Measurements from ENCODE around the gene CPN1. TPM values are rescaled to one million over a fixed set of nuclear protein-coding genes. Genes with fewer than 3 reads are reported as not detected.
"Not testable (repeated sequence)": the region's sequence is repeated elsewhere in the genome, so short reads cannot be mapped to it uniquely, and the experiment has no call there.

CPN1 gene
- polyA plus RNA-seq, 6 donors from 2014 or later: not detected

GRCh38 chr10:100036850-100037249, 44.8 kb downstream of the CPN1 start:
- Mint-ChIP-seq H3K27me3 (peaks cover 5 to 15% (median 10%) of the 10 kb centered on the region in 3 donors), H3K4me1 (peaks cover 0 to 5% (median 0%) of the 10 kb centered on the region in 3 donors), H3K27ac (peak overlapping the region in 1 of 6 donors; percentile 52), H3K9me3 (peaks cover 0 to 4% (median 0%) of the 10 kb centered on the region in 7 donors), H3K4me3 (no peak overlapping the region), H3K36me3 (no peaks in the 10 kb centered on the region)
- DNase-seq: no peak
- ATAC-seq (ENCODE audit: low read depth in 2 of 2): no peak

- Mint-ChIP-seq H3K27me3 (peaks cover 5 to 15% (median 8%) of the 10 kb centered on the region in 3 donors), H3K4me1 (peaks cover 0 to 4% (median 0%) of the 10 kb centered on the region in 3 donors), H3K36me3 (no peaks in the 10 kb centered on the region), H3K9me3 (peaks cover 0 to 5% (median 0%) of the 10 kb centered on the region in 7 donors), H3K27ac (no peak overlapping the region), H3K4me3 (no peak overlapping the region)
- DNase-seq (no peak), ATAC-seq (ENCODE audit: low read depth in 2 of 2) (no peak)
These were observed 47.8 kb downstream of the CPN1 start for GRCh38 chr10:100033766-100034418.

- ATAC-seq (ENCODE audit: low read depth in 2 of 2): no peak
These were observed 54.3 kb downstream of the CPN1 start for GRCh38 chr10:100027416-100027815.

GRCh38 chr10:100025576-100025975, 56.1 kb downstream of the CPN1 start:
- peaks cover under 1 to 10% (median 3%) of the 10 kb centered on the region in 3 donors for H3K4me1 Mint-ChIP-seq
- no peak overlapping the region for H3K4me3 Mint-ChIP-seq
- peaks cover 0 to 9% of the 10 kb centered on the region in 2 donors for H3K36me3 Mint-ChIP-seq
- DNase-seq (no peak), ATAC-seq (ENCODE audit: low read depth in 2 of 2) (no peak)
- peaks cover 3 to 25% (median 10%) of the 10 kb centered on the region in 7 donors for H3K9me3 Mint-ChIP-seq
- peak overlapping the region in 1 of 6 donors; percentile 2 for H3K27ac Mint-ChIP-seq
- peaks cover 0 to 4% (median 0%) of the 10 kb centered on the region in 3 donors for H3K27me3 Mint-ChIP-seq

More at GRCh38 chr10:100027416-100027815, 54.3 kb downstream of the CPN1 start:
- Mint-ChIP-seq H3K27ac (no peak overlapping the region), H3K4me1 (no peaks in the 10 kb centered on the region), H3K27me3 (peaks cover 0 to 4% (median 0%) of the 10 kb centered on the region in 3 donors), H3K4me3 (no peak overlapping the region), H3K36me3 (peaks cover 0 to 9% of the 10 kb centered on the region in 2 donors), H3K9me3 (peaks cover 3 to 25% (median 10%) of the 10 kb centered on the region in 7 donors)
- no peak for DNase-seq

- H3K36me3 Mint-ChIP-seq: peaks cover 0 to 9% of the 10 kb centered on the region in 2 donors
- DNase-seq (no peak), ATAC-seq (ENCODE audit: low read depth in 2 of 2) (no peak)
- peaks cover 8 to 17% (median 11%) of the 10 kb centered on the region in 3 donors for H3K4me1 Mint-ChIP-seq
- H3K4me3 Mint-ChIP-seq: no peak overlapping the region
- H3K9me3 Mint-ChIP-seq: peaks cover 3 to 25% (median 10%) of the 10 kb centered on the region in 7 donors
- peaks cover 0 to 4% (median 0%) of the 10 kb centered on the region in 3 donors for H3K27me3 Mint-ChIP-seq
- H3K27ac Mint-ChIP-seq: peak overlapping the region in 2 of 6 donors; percentile 39 to 47
These were observed 56.9 kb downstream of the CPN1 start for GRCh38 chr10:100024748-100025147.

GRCh38 chr10:100022403-100022802, 59.3 kb downstream of the CPN1 start:
- H3K27me3 Mint-ChIP-seq: no peaks in the 10 kb centered on the region
- ATAC-seq (ENCODE audit: low read depth in 2 of 2): no peak
- no peaks in the 10 kb centered on the region for H3K36me3 Mint-ChIP-seq
- H3K4me3 Mint-ChIP-seq: no peak overlapping the region
- no peak for DNase-seq
- peaks cover 8 to 19% (median 12%) of the 10 kb centered on the region in 3 donors for H3K4me1 Mint-ChIP-seq
- H3K27ac Mint-ChIP-seq: no peak overlapping the region
- H3K9me3 Mint-ChIP-seq: peaks cover 0 to 14% (median 0%) of the 10 kb centered on the region in 7 donors

- Mint-ChIP-seq H3K4me1 (peaks cover 8 to 19% (median 12%) of the 10 kb centered on the region in 3 donors), H3K36me3 (no peaks in the 10 kb centered on the region), H3K4me3 (peak overlapping the region in 2 of 8 donors; percentile 6 to 65), H3K9me3 (peaks cover 0 to 6% (median 0%) of the 10 kb centered on the region in 7 donors), H3K27me3 (no peaks in the 10 kb centered on the region), H3K27ac (peak overlapping the region in 1 of 6 donors; percentile 59)
- ATAC-seq (ENCODE audit: low read depth in 2 of 2) (peak in 1 of 2 donors; percentile 22), DNase-seq (no peak)
These were observed 60.3 kb downstream of the CPN1 start for GRCh38 chr10:100021322-100021721.

GRCh38 chr10:100020886-100021253, 60.8 kb downstream of the CPN1 start:
- Mint-ChIP-seq H3K9me3 (peaks cover 0 to 3% (median 0%) of the 10 kb centered on the region in 7 donors), H3K4me3 (no peak overlapping the region), H3K36me3 (no peaks in the 10 kb centered on the region), H3K27me3 (no peaks in the 10 kb centered on the region), H3K27ac (peak overlapping the region in 1 of 6 donors; percentile 75), H3K4me1 (peaks cover 8 to 19% (median 12%) of the 10 kb centered on the region in 3 donors)
- DNase-seq: no peak
- ATAC-seq (ENCODE audit: low read depth in 2 of 2): no peak

GRCh38 chr10:100020142-100020885, 61.4 kb downstream of the CPN1 start:
- peaks cover 13 to 24% (median 18%) of the 10 kb centered on the region in 3 donors for H3K4me1 Mint-ChIP-seq
- ATAC-seq (ENCODE audit: low read depth in 2 of 2) (peak; percentile 83 to 87), DNase-seq (peak; percentile 40)
- H3K27me3 Mint-ChIP-seq: no peaks in the 10 kb centered on the region
- H3K9me3 Mint-ChIP-seq: peaks cover 0 to 4% (median 0%) of the 10 kb centered on the region in 7 donors
- peak overlapping the region in 5 of 6 donors; percentile 1 to 81 (median 35) for H3K27ac Mint-ChIP-seq
- no peaks in the 10 kb centered on the region for H3K36me3 Mint-ChIP-seq
- H3K4me3 Mint-ChIP-seq: peak overlapping the region in 1 of 8 donors; percentile 2

GRCh38 chr10:100019787-100020141, 61.9 kb downstream of the CPN1 start:
- no peak for DNase-seq
- Mint-ChIP-seq H3K9me3 (peaks cover 0 to 4% (median 0%) of the 10 kb centered on the region in 7 donors), H3K4me1 (peaks cover 16 to 30% (median 23%) of the 10 kb centered on the region in 3 donors), H3K4me3 (peak overlapping the region in 1 of 8 donors; percentile 2), H3K27me3 (no peaks in the 10 kb centered on the region), H3K36me3 (no peaks in the 10 kb centered on the region), H3K27ac (peak overlapping the region in 1 of 6 donors; percentile 45)
- ATAC-seq (ENCODE audit: low read depth in 2 of 2): no peak

GRCh38 chr10:100014071-100014762, 67.5 kb downstream of the CPN1 start:
- no peaks in the 10 kb centered on the region for H3K36me3 Mint-ChIP-seq
- peak overlapping the region; percentile 88 to 96 (median 94) for H3K27ac Mint-ChIP-seq
- H3K4me1 Mint-ChIP-seq: peaks cover 38 to 44% (median 42%) of the 10 kb centered on the region in 3 donors
- peak; percentile 73 for DNase-seq
- peaks cover 0 to 4% (median 0%) of the 10 kb centered on the region in 7 donors for H3K9me3 Mint-ChIP-seq
- ATAC-seq (ENCODE audit: low read depth in 2 of 2): peak; percentile 50 to 62
- H3K27me3 Mint-ChIP-seq: no peaks in the 10 kb centered on the region
- H3K4me3 Mint-ChIP-seq: peak overlapping the region; percentile 62 to 85 (median 68)

GRCh38 chr10:100013621-100014020, 68.0 kb downstream of the CPN1 start:
- Mint-ChIP-seq H3K27me3 (no peaks in the 10 kb centered on the region), H3K4me3 (peak overlapping the region in 7 of 8 donors; percentile 62 to 85 (median 70)), H3K9me3 (peaks cover 0 to 4% (median 0%) of the 10 kb centered on the region in 7 donors), H3K36me3 (no peaks in the 10 kb centered on the region), H3K27ac (peak overlapping the region; percentile 88 to 96 (median 94)), H3K4me1 (peaks cover 38 to 47% (median 43%) of the 10 kb centered on the region in 3 donors)
- ATAC-seq (ENCODE audit: low read depth in 2 of 2) (no peak), DNase-seq (no peak)

- not testable (repeated sequence) for H3K36me3 Mint-ChIP-seq; H3K27me3 Mint-ChIP-seq; H3K9me3 Mint-ChIP-seq; DNase-seq; ATAC-seq (ENCODE audit: low read depth in 2 of 2)
- Mint-ChIP-seq H3K4me1 (peaks cover 49 to 64% (median 59%) of the 10 kb centered on the region in 3 donors), H3K27ac (peak overlapping the region in 3 of 6 donors; percentile 42 to 83 (median 76)), H3K4me3 (peak overlapping the region in 1 of 8 donors; percentile 70)
These were observed 69.8 kb downstream of the CPN1 start for GRCh38 chr10:100011906-100012305.

All from naive B cell (primary cell).